Activated CD4-positive, alpha-beta memory T cell treated with anti-CD3 and anti-CD28 coated beads for 36 hours (primary cell): ENCODE results near the gene PTPN12. TPM values are rescaled to one million over a fixed set of nuclear protein-coding genes. Genes with fewer than 3 reads are reported as not detected.
"Not testable (repeated sequence)": the region's sequence is repeated elsewhere in the genome, so short reads cannot be mapped to it uniquely, and the experiment has no call there.

ENCODE experiments used
- CTCF ChIA-PET: fragments of 350-600 bp; sonication (Branson Sonifier 250); formaldehyde crosslinking; loops from one replicate; lab custom pipeline; 2021; ENCODE audit warnings: antibody characterized with exemption, inconsistent platforms; lab: Charles Lee
- POLR2A ChIA-PET: fragments of 350-600 bp; sonication (Branson Sonifier 250); formaldehyde crosslinking; loops from one replicate; lab custom pipeline; 2021; ENCODE audit warnings: antibody characterized with exemption; lab: Charles Lee
- DNase-seq: peaks from one replicate; pipeline ENCODE4 v3.0.0-alpha.2; 2020
- H3K27ac Mint-ChIP-seq: one replicate; pipeline ENCODE4 v1.8.0; 2021; ENCODE audit warnings: mixed read lengths
- H3K27me3 Mint-ChIP-seq: one replicate; pipeline ENCODE4 v1.8.0; 2021; ENCODE audit warnings: mixed read lengths
- H3K36me3 Mint-ChIP-seq: one replicate; pipeline ENCODE4 v1.8.0; 2021; ENCODE audit warnings: mixed read lengths
- H3K4me1 Mint-ChIP-seq: one replicate; pipeline ENCODE4 v1.8.0; 2021; ENCODE audit warnings: low read depth, mixed read lengths
- H3K4me3 Mint-ChIP-seq: one replicate; pipeline ENCODE4 v1.8.0; 2021; ENCODE audit warnings: mild to moderate bottlenecking, mixed read lengths
- H3K9me3 Mint-ChIP-seq: one replicate; pipeline ENCODE4 v1.8.0; 2021; ENCODE audit warnings: mixed read lengths
- intact Hi-C: fragments of 100-400 bp; cut with micrococcal nuclease; formaldehyde crosslinking; loops from one replicate; pipeline ENCODE4 v1.15.1; 2023
- total RNA-seq, 2 experiments: library from RNA; stranded (reverse); gene quantifications; one replicate each; pipeline ENCODE4 v1.2.3, GENCODE V29; 2021

The PTPN12 gene
- total RNA-seq, 2 experiments from 2014 or later, result 9.6 to 12.1 TPM

DNA sequence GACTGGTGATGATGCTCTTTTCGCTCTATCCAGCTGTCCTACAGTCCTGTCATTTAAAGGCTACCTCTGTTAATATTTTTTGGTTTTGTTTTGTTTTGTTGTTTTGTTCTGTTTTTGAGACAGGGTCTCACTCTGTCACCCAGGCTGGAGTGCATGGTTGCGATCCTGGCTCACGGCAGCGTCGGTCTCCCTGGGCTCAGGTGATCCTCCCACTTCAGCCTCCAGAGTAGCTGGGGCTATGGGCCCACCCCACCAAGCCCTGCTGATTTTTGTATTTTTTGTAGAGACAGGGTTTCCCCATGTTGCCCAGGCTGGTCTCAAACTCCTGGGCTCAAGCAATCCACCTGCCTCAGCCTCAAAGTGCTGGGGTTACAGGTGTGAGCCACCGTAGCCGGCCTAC, 3.9 kb downstream of the PTPN12 start:
- H3K27ac Mint-ChIP-seq, H3K36me3 Mint-ChIP-seq, H3K27me3 Mint-ChIP-seq, DNase-seq, H3K9me3 Mint-ChIP-seq, H3K4me3 Mint-ChIP-seq, POLR2A ChIA-PET, CTCF ChIA-PET: not testable (repeated sequence)
- intact Hi-C loops, result loop anchor here (5.0 kb wide), 1 partner anchor 86 kb away; no protein-coding TSS in a partner anchor
- H3K4me1 Mint-ChIP-seq, result peaks cover 36% of the 10 kb centered on the region

DNA sequence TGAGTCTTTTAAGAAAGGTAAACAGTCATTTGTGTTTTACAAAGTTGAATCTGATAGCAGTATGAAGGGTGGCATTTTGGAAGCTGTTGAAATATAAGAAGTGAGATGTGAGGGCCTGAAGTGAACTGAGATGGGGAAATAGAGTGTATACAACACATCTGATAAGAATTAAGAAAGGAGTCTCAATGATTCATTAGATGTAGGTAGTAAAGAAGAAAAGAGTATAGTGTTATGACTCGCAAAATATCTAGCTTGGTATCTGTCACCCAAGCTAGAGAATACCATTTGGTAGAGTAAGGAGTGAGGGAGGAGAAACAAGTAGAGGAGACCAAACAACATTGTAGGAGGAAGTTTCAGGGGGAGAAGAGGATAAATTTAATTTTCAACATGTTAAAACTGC, 5.3 kb downstream of the PTPN12 start:
- intact Hi-C loops, result loop anchor here (5.0 kb wide), 1 partner anchor 85 kb away; no protein-coding TSS in a partner anchor
- no peak for DNase-seq
- Mint-ChIP-seq H3K27ac (no peak overlapping the region), H3K4me1 (peaks cover 36% of the 10 kb centered on the region), H3K4me3 (no peak overlapping the region), H3K9me3 (no peaks in the 10 kb centered on the region), H3K27me3 (no peaks in the 10 kb centered on the region), H3K36me3 (no peaks in the 10 kb centered on the region)
- ChIA-PET CTCF (interaction anchor here (0.8 to 1.7 kb wide), 2 partner anchors 109 to 116 kb away, joined by 4 to 5 read pairs; no protein-coding TSS in a partner anchor), POLR2A (no interaction called here)

DNA sequence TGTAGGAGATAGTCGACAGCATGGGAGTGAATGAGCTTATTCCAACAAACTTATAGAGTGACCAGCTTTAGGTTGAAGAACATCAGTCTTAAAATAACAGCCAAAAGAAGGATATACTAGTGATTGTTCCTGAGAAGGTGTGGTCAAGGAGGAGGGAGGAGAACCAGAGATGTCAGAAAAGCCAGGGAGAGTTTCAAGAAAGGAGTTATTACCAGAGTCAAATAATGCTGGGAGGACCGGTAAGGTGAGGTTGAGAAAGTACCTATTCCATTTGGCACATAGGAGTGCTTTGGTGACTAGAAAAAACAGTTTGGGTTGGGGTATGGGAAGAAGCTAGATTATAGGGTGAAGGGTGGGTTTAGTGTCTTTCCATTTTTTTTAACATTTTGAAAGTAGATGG, 5.8 kb downstream of the PTPN12 start:
- H3K27ac Mint-ChIP-seq, result no peak overlapping the region
- ChIA-PET CTCF (interaction anchor here (0.8 to 1.7 kb wide), 2 partner anchors 108 to 115 kb away, joined by 4 to 5 read pairs; no protein-coding TSS in a partner anchor), POLR2A (no interaction called here)
- H3K4me3 Mint-ChIP-seq, result no peak overlapping the region
- peaks cover 36% of the 10 kb centered on the region for H3K4me1 Mint-ChIP-seq
- intact Hi-C loops, result loop anchor here (5.0 kb wide), 1 partner anchor 84 kb away; no protein-coding TSS in a partner anchor
- no peaks in the 10 kb centered on the region for H3K36me3 Mint-ChIP-seq
- H3K9me3 Mint-ChIP-seq, result no peaks in the 10 kb centered on the region
- H3K27me3 Mint-ChIP-seq, result no peaks in the 10 kb centered on the region
- no peak for DNase-seq

DNA sequence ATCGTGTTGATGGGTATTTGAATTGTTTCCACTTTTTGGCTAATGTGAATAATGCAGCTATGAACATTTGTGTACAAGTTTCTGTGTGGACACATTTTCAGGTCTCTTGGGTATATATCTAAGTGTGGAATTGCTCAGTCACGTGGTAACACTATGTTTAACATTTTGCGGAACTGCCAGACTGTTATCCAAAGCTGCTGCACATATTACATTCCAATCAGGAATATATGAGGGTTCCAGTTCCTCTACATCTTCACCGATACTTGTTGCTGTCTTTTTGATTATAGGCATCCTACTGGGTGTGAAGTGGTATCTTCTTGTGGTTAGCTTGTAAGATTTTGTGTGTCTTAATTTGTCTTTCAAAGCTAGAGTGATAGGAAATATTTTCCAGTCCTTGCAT, 6.8 kb downstream of the PTPN12 start:
- intact Hi-C loops, result loop anchor here (5.0 kb wide), 1 partner anchor 83 kb away; no protein-coding TSS in a partner anchor
- H3K27me3 Mint-ChIP-seq, result no peaks in the 10 kb centered on the region
- no peaks in the 10 kb centered on the region for H3K36me3 Mint-ChIP-seq
- H3K9me3 Mint-ChIP-seq, result no peaks in the 10 kb centered on the region
- DNase-seq, result no peak
- no peak overlapping the region for H3K4me3 Mint-ChIP-seq
- ChIA-PET POLR2A (no interaction called here), CTCF (interaction anchor here (0.6 to 1.7 kb wide), 3 partner anchors 33 to 176 kb away, joined by 3 to 5 read pairs (median 4); no protein-coding TSS in a partner anchor)
- no peak overlapping the region for H3K27ac Mint-ChIP-seq
- peaks cover 30% of the 10 kb centered on the region for H3K4me1 Mint-ChIP-seq

DNA sequence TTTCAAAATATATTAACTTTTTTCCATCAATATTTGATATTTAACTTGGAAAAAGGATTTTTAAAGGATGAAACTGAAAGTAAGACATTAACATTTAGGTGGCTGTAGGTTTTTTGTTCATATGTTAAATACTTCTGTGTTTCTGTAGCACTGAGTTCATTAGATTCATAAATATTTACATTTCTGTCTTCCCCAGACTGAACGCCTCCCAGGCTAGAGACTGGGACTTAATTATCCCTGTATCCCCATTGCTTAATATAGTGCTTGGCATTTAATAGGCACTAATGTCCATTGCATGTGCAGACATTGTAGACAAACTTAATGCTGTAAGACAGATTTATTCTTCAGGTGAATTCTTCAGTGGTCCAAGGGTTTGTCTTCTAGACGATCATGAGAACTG, 7.4 kb downstream of the PTPN12 start:
- Mint-ChIP-seq H3K4me1 (peaks cover 30% of the 10 kb centered on the region), H3K36me3 (no peaks in the 10 kb centered on the region)

DNA sequence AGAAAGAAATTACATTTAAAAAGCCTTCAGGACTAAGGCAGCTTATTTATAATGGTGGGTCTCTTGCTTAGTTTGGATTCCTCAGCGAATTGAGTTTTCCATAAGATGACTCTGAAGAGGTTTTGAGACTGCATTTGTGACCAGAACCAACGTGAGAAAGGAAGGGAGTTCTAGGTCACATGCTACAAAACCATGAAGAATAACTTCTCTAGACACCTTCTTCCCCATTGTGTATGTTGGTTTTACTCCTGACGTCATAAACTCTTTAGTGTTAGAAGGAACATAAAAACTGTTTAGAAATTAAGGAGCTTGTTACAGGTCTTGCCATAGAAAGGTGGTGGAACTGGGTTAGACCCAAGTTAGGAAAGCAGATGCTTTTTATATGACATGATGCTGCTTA, 11.1 kb downstream of the PTPN12 start:
- Mint-ChIP-seq H3K4me1 (peaks cover 14% of the 10 kb centered on the region), H3K27me3 (no peaks in the 10 kb centered on the region), H3K36me3 (no peaks in the 10 kb centered on the region), H3K27ac (no peak overlapping the region), H3K4me3 (no peak overlapping the region), H3K9me3 (no peaks in the 10 kb centered on the region)
- POLR2A ChIA-PET, result no interaction called here
- no peak for DNase-seq
- intact Hi-C loops, result no loop called here
- CTCF ChIA-PET, result no interaction called here

More for the DNA sequence above, 7.4 kb downstream of the PTPN12 start:
- Mint-ChIP-seq H3K27me3 (no peaks in the 10 kb centered on the region), H3K9me3 (no peaks in the 10 kb centered on the region), H3K27ac (no peak overlapping the region), H3K4me3 (no peak overlapping the region)
- DNase-seq, result no peak
- ChIA-PET CTCF (interaction anchor here (1.0 kb wide), 1 partner anchor 177 kb away, joined by 3 read pairs; no protein-coding TSS in a partner anchor), POLR2A (no interaction called here)
- intact Hi-C loops, result loop anchor here (5.0 kb wide), 1 partner anchor 83 kb away; no protein-coding TSS in a partner anchor

DNA sequence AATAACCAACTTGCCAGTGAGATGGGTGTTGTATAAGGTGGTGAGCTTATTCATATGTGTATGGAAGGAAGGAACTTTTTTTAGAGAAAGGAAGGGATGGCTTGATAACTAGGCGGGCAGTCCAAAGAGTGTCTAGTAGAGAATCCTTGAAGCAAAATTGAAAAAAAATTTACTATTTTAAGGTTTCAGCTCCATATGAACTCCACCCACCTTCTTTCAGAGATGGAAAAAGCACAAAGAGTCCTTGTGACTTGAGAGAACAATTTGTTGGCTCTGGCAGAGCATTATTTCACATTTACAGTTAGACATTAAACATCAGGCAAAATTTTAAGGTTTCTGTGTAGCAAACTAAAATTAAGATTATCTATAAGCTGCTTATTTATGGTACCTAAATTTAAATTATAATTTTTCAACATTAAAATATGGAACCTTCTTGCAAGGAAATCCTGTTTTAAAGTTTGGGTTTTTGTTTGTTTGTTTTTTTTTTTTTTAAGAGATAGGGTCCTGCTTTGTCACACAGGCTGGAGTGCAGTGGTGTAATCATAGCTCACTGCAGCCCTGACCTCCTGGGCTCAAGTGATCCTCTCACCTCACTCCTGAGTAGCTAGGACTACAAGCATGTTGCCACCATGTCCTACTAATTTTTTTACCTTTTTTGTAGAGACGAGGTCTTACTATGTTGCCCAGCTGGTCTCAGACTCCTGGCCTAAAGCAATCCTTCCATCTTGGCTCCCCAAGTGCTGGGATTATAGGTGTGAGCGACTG, 12.2 kb downstream of the PTPN12 start:
- intact Hi-C loops, result no loop called here
- DNase-seq, result no peak
- H3K9me3 Mint-ChIP-seq, result no peaks in the 10 kb centered on the region
- no peaks in the 10 kb centered on the region for H3K36me3 Mint-ChIP-seq
- POLR2A ChIA-PET, result interaction anchor here (1.0 kb wide), 1 partner anchor 10 kb away, joined by 3 read pairs; no protein-coding TSS in a partner anchor
- H3K4me3 Mint-ChIP-seq, result no peak overlapping the region
- CTCF ChIA-PET, result no interaction called here
- H3K4me1 Mint-ChIP-seq, result peaks cover 6% of the 10 kb centered on the region
- H3K27me3 Mint-ChIP-seq, result no peaks in the 10 kb centered on the region
- no peak overlapping the region for H3K27ac Mint-ChIP-seq

DNA sequence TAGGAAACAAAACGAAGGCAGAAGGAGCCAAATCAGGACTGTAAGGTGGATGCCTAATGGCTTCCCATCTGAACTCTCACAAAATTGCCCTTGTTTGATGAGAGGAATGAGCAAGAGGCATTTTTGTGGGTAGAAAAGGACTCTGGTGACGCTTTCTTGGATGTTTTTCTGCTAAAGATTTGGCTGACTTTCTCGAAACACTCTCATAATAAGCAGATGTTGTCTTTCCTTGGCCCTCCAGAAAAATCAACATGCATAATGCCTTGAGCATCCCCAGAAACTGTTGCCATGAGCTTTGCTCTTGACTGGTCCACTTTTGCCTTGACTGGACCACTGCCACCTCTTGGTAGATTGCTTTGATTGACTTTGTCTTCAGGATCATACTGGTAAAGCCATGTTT, 13.5 kb downstream of the PTPN12 start:
- Mint-ChIP-seq H3K9me3 (no peaks in the 10 kb centered on the region), H3K27ac (no peak overlapping the region), H3K4me3 (no peak overlapping the region), H3K36me3 (no peaks in the 10 kb centered on the region), H3K4me1 (peaks cover 4% of the 10 kb centered on the region), H3K27me3 (no peaks in the 10 kb centered on the region)
- DNase-seq, result no peak
- POLR2A ChIA-PET, result no interaction called here
- intact Hi-C loops, result no loop called here
- CTCF ChIA-PET, result no interaction called here

DNA sequence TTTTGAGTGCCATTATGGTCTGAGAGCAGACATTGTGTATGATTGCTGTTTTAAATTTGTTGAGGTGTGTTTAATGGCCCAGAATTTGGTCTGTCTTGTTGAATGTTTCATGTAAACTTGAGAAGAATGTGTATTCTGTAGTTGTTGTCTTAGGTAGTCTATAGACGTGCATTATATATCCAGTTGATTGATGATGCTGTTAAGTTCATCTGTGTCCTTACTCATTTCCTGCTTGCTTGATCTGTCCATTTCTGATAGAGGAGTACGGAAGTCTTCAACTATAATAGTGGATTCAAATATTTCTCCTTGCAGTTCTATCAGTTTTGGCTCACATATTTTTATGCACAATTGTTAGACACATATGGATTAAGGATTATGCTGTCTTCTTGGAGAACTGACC, 16.0 kb downstream of the PTPN12 start:
- POLR2A ChIA-PET, result no interaction called here

DNA sequence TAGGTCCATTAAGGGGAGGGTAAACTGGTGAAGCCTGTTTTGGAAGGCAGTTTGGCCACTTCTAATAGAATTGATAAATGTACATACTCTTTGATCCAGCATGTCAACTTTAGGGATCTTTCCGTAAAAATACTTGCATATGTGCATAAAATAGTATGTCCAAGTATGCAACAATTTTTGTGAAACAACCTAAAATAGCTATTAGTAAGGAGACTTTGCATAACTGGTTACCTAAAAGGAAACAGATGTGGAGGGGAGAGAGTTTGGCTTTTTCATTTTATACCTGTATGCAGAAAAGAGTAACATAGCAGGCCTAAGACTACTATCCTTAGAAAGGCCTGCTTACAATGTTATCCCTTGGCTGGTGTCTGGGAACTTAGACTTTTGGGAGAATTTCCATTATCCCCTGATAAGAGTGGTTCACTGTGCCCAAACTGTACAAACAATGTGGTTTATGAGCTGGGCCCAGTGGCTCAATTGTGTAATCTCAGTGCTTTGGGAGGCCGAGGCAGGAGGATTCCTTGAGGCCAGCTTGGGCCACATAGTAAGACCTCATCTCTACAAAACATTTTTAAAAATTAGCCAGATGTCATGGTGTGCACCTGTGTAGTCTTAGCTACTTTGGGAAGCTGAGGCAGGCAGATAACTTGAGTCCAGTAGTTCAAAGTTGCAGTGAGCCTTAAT, 21.3 kb downstream of the PTPN12 start:
- Mint-ChIP-seq H3K4me1 (peaks cover 7% of the 10 kb centered on the region), H3K27me3 (no peaks in the 10 kb centered on the region), H3K36me3 (no peaks in the 10 kb centered on the region), H3K4me3 (no peak overlapping the region), H3K27ac (no peak overlapping the region), H3K9me3 (no peaks in the 10 kb centered on the region)
- intact Hi-C loops, result no loop called here
- DNase-seq, result no peak
- ChIA-PET CTCF (no interaction called here), POLR2A (no interaction called here)

More for the DNA sequence above, 16.0 kb downstream of the PTPN12 start:
- CTCF ChIA-PET, result no interaction called here
- H3K4me1 Mint-ChIP-seq, result peaks cover 4% of the 10 kb centered on the region
- H3K27ac Mint-ChIP-seq, result no peak overlapping the region
- H3K9me3 Mint-ChIP-seq, result no peaks in the 10 kb centered on the region
- H3K36me3 Mint-ChIP-seq, result no peaks in the 10 kb centered on the region
- no peak overlapping the region for H3K4me3 Mint-ChIP-seq
- no peak for DNase-seq
- no peaks in the 10 kb centered on the region for H3K27me3 Mint-ChIP-seq
- intact Hi-C loops, result no loop called here

DNA sequence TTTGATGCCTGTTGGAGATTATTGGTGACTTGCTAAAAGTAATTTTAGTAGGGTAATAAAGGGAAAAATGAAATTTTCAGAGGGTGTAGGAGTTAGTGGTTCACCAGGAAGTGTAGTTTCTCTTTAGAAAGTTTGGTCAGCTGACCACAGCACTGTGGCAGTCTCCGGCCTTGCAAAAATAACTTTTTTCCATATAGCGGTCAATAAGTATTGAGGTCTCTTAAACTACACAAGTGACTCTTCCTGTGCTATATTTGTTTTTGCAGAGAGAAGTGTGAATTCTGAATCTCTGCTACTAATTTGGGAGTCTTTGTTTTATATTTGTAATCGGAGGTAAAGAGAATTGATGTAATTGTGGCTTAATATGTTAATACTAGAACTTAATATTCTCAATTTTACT, 24.3 kb downstream of the PTPN12 start:
- intact Hi-C loops, result no loop called here
- ChIA-PET CTCF (no interaction called here), POLR2A (no interaction called here)
- Mint-ChIP-seq H3K9me3 (no peaks in the 10 kb centered on the region), H3K27ac (no peak overlapping the region), H3K4me1 (peaks cover 7% of the 10 kb centered on the region), H3K36me3 (no peaks in the 10 kb centered on the region), H3K4me3 (no peak overlapping the region), H3K27me3 (no peaks in the 10 kb centered on the region)
- DNase-seq, result no peak

DNA sequence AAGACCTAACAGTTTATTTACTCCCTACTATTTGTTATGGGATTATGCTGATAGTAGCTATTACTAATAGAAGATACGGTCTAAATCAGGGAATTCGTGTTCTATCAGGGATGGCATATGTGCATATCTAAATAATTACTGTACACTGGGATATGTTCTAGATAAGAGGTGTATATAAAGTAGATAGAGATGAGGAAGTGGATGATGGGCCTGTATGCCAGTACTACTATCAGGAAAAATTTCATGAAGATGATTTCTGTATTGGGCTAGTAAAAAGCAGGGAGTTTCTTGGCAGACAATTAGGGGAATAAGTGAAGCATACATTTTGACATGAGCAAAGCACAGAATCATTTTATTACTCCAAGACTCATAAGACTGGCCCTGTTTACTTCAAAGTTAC, 26.2 kb downstream of the PTPN12 start:
- Mint-ChIP-seq H3K9me3 (no peaks in the 10 kb centered on the region), H3K4me1 (peaks cover 6% of the 10 kb centered on the region), H3K27me3 (no peaks in the 10 kb centered on the region), H3K27ac (no peak overlapping the region), H3K4me3 (no peak overlapping the region), H3K36me3 (no peaks in the 10 kb centered on the region)
- intact Hi-C loops, result no loop called here
- CTCF ChIA-PET, result no interaction called here
- POLR2A ChIA-PET, result no interaction called here
- DNase-seq, result no peak
